ENCODE results near the gene MRGPRF.

The MRGPRF gene

GRCh38 chr11:69050592-69051380 is 37.7 kb upstream of the MRGPRF start:
- no peak for DNase-seq

GRCh38 chr11:69049490-69049867 is 36.4 kb upstream of the MRGPRF start:
- DNase-seq, result peak; percentile 10 to 20

GRCh38 chr11:69048694-69049489 is 35.8 kb upstream of the MRGPRF start, which contains the start of gene TPCN2:
Gene TPCN2 (plus strand): TSS chr11:69048932. CDS start chr11:69048998, 66 bp downstream.
- peak; percentile 86 to 91 for DNase-seq

- no peak for DNase-seq
Measured at GRCh38 chr11:69048031-69048693, 35.1 kb upstream of the MRGPRF start.

- DNase-seq, result peak; percentile 52 to 65
Measured at GRCh38 chr11:69044111-69045013, 31.3 kb upstream of the MRGPRF start.

GRCh38 chr11:69041516-69041915 is 28.5 kb upstream of the MRGPRF start:
- no peak for DNase-seq

GRCh38 chr11:69040581-69041260 is 27.7 kb upstream of the MRGPRF start:
- no peak for DNase-seq

- no peak for DNase-seq
Measured at GRCh38 chr11:69040051-69040450, 27.0 kb upstream of the MRGPRF start.

- DNase-seq, result no peak
Measured at GRCh38 chr11:69039501-69039900, 26.5 kb upstream of the MRGPRF start.

- DNase-seq, result no peak
Measured at GRCh38 chr11:69037544-69037943, 24.5 kb upstream of the MRGPRF start.

- DNase-seq, result no peak
Measured at GRCh38 chr11:69037074-69037473, 24.0 kb upstream of the MRGPRF start.

GRCh38 chr11:69035946-69036340 is 22.9 kb upstream of the MRGPRF start:
- no peak for DNase-seq

- no peak for DNase-seq
Measured at GRCh38 chr11:69035150-69035945, 22.3 kb upstream of the MRGPRF start.

GRCh38 chr11:69034123-69034867 is 21.2 kb upstream of the MRGPRF start:
- DNase-seq, result no peak

GRCh38 chr11:69033431-69033830 is 20.4 kb upstream of the MRGPRF start:
- no peak for DNase-seq

GRCh38 chr11:69032833-69033232 is 19.8 kb upstream of the MRGPRF start:
- no peak for DNase-seq

GRCh38 chr11:69030301-69030700 is 17.3 kb upstream of the MRGPRF start:
- DNase-seq, result no peak

GRCh38 chr11:69027704-69028372 is 14.8 kb upstream of the MRGPRF start:
- peak; percentile 19 to 38 for DNase-seq

GRCh38 chr11:69024509-69024908 is 11.5 kb upstream of the MRGPRF start:
- DNase-seq, result no peak

- DNase-seq, result no peak
Measured at GRCh38 chr11:69022260-69022659, 9.2 kb upstream of the MRGPRF start.

Measured in Kasumi-1 (cell line).